Neuron (in vitro differentiated cells): ENCODE data around the gene COL18A1.
"Not testable (repeated sequence)": the region's sequence is repeated elsewhere in the genome, so short reads cannot be mapped to it uniquely, and the experiment has no call there.

Experiments
- H2AFZ ChIP-seq: one replicate; pipeline ENCODE4 v1.6.1; 2013; ENCODE audit warnings: low read depth, mild to moderate bottlenecking, inconsistent platforms, low read length, moderate library complexity
- H3K27me3 ChIP-seq: one replicate; pipeline ENCODE4 v1.6.1; 2013; ENCODE audit warnings: low read length; ENCODE audit not compliant: insufficient read depth
- H3K36me3 ChIP-seq: one replicate; pipeline ENCODE4 v1.6.1; 2013; ENCODE audit warnings: low read length; ENCODE audit not compliant: insufficient read depth
- H3K4me1 ChIP-seq: one replicate; pipeline ENCODE4 v1.6.1; 2013; ENCODE audit warnings: low read length; ENCODE audit not compliant: insufficient read depth
- H3K4me3 ChIP-seq: 2 replicates; pipeline ENCODE4 v1.5.1; 2013; ENCODE audit warnings: mild to moderate bottlenecking, low read length, moderate library complexity
- H3K9me3 ChIP-seq: one replicate; pipeline ENCODE4 v1.6.1; 2013; ENCODE audit warnings: low read length

COL18A1 gene

DNA sequence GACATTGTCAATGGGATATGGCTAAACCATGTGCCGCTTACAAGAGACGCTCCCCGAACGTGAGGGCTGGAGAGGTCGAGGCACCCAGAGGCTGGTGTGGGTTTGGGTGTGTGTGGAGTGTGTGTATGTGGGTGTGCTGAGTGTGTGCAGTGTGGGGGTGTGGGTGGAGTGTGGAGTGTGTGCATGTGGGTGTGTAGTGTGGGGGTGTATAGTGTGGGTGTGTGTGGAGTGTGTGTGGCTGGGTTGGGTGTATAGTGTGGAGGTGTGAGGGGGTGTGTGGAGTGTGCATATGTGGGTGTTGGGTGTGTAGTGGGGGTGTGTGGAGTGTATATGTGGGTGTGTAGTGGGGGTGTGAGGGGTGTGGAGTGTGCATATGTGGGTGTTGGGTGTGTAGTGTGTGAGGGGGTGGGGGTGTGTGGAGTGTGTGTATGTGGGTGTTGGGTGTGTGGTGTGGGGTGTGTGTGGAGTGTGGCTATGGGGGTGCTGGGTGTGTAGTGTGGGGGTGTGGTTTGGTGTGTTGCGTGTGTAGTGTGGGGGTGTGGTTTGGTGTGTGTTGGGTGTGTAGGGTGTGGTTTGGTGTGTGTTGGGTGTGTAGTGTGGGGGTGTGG is 95.1 kb downstream of the COL18A1 start:
- H3K4me1 ChIP-seq, result no peaks in the 10 kb centered on the region
- no peak overlapping the region for H2AFZ ChIP-seq

DNA sequence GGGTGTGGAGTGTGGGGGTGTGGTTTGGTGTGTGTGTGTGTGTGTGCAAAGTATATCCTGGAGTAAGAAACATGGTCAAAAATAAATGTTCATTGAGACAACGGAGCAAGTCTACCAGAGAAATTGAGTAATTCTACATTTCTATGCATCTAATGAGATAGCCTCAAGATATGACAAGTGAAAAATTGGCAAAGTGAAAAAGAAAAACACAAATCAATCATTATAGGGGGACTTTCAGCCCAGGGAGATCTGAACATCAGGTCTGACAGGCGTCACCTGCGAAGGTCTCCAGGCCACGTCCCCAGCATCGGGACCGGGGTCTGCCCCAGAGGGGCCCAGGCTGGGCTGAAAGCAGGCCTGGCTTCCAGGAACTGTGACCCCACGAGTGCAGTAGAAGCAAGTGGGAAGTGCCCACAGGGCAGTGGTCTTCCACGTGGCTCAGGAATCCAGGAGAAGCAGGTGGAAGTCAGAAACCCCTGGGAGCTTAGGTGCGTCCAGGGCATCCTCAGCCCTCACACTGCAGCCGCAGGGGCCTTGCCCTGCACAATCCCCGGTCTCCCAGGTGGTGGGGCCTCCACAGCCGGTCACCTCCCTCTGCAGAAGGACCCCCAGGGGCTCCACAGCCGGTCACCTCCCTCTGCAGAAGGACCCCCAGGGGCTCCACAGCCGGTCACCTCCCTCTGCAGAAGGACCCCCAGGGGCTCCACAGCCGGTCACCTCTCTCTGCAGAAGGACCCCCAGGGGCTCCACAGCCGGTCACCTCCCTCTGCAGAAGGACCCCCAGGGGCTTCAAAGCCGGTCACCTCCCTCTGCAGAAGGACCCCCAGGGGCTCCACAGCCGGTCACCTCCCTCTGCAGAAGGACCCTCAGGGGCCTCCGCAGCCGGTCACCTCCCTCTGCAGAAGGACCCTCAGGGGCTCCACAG is 96.4 kb downstream of the COL18A1 start:
- not testable (repeated sequence) for H3K4me1 ChIP-seq, H3K9me3 ChIP-seq, H3K27me3 ChIP-seq, H3K4me3 ChIP-seq, H3K36me3 ChIP-seq, H2AFZ ChIP-seq

More for the DNA sequence above, 95.1 kb downstream of the COL18A1 start:
- Histone ChIP-seq H3K27me3 (no peaks in the 10 kb centered on the region), H3K4me3 (no peak overlapping the region), H3K9me3 (peaks cover 2% of the 10 kb centered on the region), H3K36me3 (no peaks in the 10 kb centered on the region)

DNA sequence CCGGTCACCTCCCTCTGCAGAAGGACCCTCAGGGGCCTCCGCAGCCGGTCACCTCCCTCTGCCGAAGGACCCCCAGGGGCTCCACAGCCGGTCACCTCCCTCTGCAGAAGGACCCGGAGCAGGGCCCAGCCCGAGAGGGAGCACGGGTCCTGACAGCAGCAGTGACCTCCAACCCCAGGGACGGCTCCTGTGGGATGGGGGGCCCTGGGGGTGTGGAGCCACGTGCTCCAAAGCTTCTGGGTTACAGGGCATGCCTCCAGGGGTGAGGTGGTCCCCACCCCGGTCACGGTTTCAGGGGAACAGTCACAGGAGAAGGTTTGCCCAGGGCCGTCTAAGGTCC is 97.0 kb downstream of the COL18A1 start:
- Histone ChIP-seq H3K27me3 (no peaks in the 10 kb centered on the region), H3K4me1 (no peaks in the 10 kb centered on the region), H3K4me3 (no peak overlapping the region), H2AFZ (no peak overlapping the region), H3K9me3 (peaks cover 2% of the 10 kb centered on the region), H3K36me3 (no peaks in the 10 kb centered on the region)

DNA sequence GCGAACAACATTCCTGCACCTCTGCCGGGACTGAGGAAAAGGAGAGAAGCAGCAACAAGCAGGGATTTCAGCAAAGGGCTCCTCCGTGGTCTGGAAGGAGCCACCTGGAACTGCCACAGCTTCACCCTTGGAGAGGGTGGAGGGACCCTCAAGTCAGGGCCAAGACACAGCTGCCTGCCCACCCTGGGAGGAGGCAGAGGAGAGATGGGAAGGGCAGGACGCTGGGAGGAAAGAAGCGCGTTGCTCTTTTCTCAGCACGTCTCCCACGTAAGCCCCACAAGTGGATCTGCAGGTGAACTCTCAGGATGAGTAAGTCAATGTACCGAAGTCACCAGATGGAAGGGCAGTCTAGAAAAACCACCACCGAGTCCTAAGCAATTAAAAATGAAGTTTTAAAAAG is 97.6 kb downstream of the COL18A1 start:
- Histone ChIP-seq H3K4me3 (no peak overlapping the region), H3K9me3 (peaks cover 2% of the 10 kb centered on the region), H3K36me3 (no peaks in the 10 kb centered on the region), H3K4me1 (no peaks in the 10 kb centered on the region), H3K27me3 (no peaks in the 10 kb centered on the region), H2AFZ (no peak overlapping the region)

DNA sequence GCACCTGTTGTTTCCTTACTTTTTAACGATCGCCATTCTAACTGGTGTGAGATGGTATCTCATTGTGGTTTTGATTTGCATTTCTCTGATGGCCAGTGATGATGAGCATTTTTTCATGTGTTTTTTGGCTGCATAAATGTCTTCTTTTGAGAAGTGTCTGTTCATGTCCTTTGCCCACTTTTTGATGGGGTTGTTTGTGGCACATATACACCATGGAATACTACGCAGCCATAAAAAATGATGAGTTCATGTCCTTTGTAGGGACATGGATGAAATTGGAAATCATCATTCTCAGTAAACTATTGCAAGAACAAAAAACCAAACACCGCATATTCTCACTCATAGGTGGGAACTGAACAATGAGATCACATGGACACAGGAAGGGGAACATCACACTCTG is 98.3 kb downstream of the COL18A1 start:
- H3K9me3 ChIP-seq, H3K27me3 ChIP-seq, H3K4me1 ChIP-seq, H3K4me3 ChIP-seq, H3K36me3 ChIP-seq, H2AFZ ChIP-seq: not testable (repeated sequence)

DNA sequence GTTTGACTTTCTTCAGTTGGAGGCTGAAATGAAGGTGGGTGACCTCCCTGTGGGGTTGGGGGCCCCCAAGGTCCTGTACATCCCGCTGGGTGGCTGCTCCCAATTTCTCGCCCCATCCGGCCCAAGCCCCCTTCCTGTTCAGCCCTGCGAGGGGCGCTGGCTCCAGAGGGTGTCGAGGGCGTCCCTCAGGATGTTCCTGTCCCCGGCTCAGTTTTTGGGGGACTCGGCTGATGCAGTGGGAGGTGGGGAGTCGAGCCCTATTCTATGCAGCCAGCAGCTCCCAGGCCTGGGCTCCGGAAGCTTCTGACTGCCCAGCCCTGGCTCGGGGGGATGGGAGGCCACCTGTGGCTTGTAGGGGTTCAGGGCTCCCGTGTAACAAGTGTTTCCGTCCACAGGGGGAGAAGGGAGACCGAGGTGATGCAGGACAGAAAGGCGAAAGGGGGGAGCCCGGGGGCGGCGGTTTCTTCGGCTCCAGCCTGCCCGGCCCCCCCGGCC is 99.1 kb downstream of the COL18A1 start:
- Histone ChIP-seq H2AFZ (no peak overlapping the region), H3K4me3 (no peak overlapping the region), H3K36me3 (no peaks in the 10 kb centered on the region), H3K27me3 (no peaks in the 10 kb centered on the region), H3K9me3 (peaks cover 2% of the 10 kb centered on the region), H3K4me1 (no peaks in the 10 kb centered on the region)

DNA sequence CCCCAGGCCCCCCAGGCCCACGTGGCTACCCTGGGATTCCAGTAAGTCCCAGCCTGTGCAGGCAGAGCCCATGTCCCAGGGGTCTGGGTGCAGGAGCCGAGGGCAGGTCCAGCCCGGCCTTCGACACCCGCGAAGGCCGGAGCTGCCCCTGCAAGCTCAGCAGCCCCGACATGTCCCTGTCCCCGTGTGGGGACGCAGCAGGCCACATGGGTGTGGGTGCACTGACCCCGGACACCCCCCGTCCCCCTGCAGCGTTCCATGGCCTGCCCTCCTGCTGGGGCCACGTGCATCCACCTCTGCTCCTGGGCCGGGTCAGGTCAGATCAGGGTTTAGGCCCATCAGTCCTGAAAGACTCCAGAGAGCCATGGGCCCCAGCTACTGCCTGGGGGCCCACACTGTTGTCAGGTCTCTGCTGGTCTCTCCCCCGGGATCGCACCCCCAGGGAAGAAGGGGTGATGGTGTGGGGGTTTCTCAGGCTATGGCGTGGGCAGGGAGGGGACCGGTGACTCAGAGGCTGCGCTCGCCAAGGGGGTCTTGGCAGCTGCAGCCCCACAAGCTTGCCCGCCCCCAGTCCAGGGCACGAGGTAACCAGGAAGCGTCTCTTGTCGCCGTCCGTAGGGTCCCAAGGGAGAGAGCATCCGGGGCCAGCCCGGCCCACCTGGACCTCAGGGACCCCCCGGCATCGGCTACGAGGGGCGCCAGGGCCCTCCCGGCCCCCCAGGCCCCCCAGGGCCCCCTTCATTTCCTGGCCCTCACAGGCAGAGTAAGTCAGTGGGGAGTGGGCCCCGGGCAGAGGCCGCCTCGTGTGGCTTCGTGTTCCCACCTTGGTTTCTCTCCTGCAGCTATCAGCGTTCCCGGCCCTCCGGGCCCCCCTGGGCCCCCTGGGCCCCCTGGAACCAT is 99.8 kb downstream of the COL18A1 start:
- H3K4me1 ChIP-seq, result no peaks in the 10 kb centered on the region
- no peaks in the 10 kb centered on the region for H3K27me3 ChIP-seq
- H3K36me3 ChIP-seq, result no peaks in the 10 kb centered on the region
- H2AFZ ChIP-seq, result no peak overlapping the region
- H3K9me3 ChIP-seq, result peaks cover 2% of the 10 kb centered on the region
- H3K4me3 ChIP-seq, result no peak overlapping the region

DNA sequence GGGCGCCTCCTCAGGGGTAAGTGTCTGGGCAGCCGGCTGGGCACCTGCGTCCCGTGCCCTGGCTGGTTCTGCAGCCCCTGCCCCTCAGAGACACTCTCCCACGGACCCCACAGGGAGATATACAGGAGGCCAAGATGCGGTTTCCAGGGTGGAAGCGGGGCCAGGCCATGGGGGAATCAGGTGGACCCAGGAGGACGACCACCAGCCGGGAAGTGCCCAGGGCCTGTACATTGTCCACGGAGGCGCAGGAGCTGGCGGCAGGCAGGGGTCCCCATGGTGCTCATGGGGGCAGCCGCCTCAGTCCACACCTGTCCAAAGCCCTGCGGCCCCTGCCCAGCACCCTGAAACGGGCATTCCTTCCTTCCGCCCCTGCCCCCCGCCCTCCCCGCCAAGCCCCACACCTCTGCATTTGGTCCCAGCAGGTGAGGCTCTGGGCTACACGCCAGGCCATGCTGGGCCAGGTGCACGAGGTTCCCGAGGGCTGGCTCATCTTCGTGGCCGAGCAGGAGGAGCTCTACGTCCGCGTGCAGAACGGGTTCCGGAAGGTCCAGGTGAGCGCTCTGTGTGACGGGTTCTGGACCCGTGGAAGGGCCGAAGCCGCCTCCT is 100.6 kb downstream of the COL18A1 start:
- no peaks in the 10 kb centered on the region for H3K4me1 ChIP-seq
- H2AFZ ChIP-seq, result no peak overlapping the region
- no peaks in the 10 kb centered on the region for H3K36me3 ChIP-seq
- H3K9me3 ChIP-seq, result peaks cover 2% of the 10 kb centered on the region
- no peaks in the 10 kb centered on the region for H3K27me3 ChIP-seq
- no peak overlapping the region for H3K4me3 ChIP-seq

DNA sequence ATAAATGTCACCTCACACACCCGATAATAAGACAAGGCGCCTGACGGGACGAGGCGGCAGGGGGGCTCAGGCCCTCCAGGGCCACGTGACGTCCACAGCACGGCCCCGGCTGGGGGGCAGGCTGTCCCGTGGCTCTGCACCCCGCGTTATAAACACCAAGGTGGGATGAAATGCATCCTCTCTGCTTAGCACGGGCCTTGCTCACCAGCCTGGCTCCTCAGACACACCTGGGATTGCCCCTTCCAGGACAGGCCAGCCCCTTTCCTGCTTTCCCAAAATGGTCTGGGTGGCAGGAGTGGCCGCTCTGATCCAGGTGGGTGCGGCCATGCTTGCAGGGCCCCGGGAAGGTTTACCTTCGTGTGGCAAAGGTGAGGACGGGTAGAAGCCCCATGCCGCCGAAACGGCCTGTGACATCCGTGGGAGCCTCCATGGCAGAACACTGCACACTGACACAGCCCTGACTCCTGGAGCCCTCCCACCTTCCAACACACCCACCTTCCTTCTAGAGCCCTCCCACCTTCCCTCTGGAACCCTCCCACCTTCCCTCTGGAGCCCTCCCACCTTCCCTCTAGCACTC is 101.4 kb downstream of the COL18A1 start:
- no peaks in the 10 kb centered on the region for H3K27me3 ChIP-seq
- H3K36me3 ChIP-seq, result no peaks in the 10 kb centered on the region
- no peak overlapping the region for H3K4me3 ChIP-seq
- no peak overlapping the region for H2AFZ ChIP-seq
- peaks cover 2% of the 10 kb centered on the region for H3K9me3 ChIP-seq
- no peaks in the 10 kb centered on the region for H3K4me1 ChIP-seq

DNA sequence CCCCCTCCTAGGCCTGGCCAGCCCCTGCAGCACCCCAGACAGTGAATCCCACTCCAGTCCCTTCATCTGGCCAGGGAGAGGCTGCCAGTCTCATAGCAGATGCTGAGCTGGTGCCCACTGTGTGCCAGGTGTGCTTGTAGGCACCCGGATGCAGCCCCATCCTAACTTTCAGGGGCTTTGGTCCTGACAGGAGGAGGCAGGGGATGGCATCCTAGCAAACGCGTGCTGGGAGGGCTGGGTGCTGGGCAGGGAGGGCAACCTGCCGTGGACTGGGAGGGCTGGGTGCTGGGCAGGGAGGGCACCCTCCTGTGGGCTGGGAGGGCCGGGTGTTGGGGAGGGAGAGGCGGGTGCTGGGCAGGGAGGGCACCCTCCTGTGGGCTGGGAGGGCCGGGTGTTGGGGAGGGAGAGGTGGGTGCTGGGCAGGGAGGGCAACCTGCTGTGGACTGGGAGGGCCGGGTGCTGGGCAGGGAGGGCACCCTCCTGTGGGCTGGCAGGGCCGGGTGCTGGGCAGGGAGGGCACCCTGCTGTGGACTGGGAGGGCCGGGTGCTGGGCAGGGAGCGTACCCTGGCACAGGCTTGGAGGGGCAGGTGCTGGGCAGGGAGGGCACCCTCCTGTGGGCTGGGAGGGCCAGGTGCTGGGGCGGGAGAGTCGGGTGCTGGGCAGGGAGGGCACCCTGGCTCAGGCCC is 102.0 kb downstream of the COL18A1 start:
- no peaks in the 10 kb centered on the region for H3K27me3 ChIP-seq
- H3K4me3 ChIP-seq, result no peak overlapping the region
- no peaks in the 10 kb centered on the region for H3K4me1 ChIP-seq
- no peaks in the 10 kb centered on the region for H3K36me3 ChIP-seq
- H2AFZ ChIP-seq, result no peak overlapping the region
- H3K9me3 ChIP-seq, result peaks cover 2% of the 10 kb centered on the region

DNA sequence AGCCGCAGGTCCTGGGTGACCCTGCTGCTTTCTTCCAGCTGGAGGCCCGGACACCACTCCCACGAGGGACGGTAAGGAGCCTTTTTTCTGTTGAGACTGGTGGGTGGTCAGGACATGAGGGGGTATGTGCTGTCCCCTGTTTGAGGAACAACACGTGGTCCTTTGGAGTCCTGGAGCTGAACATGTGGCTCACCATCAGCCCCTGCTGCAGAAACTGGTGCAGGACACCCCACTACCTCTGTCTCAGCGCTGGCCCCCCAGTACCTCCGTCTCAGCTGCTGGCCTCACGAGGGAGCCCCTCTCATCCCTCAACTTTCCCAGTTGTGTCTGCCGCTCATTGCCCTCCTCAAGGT is 102.5 kb downstream of the COL18A1 start:
- Histone ChIP-seq H3K4me3 (no peak overlapping the region), H3K9me3 (peaks cover 1% of the 10 kb centered on the region), H2AFZ (no peak overlapping the region), H3K36me3 (no peaks in the 10 kb centered on the region), H3K4me1 (no peaks in the 10 kb centered on the region), H3K27me3 (no peaks in the 10 kb centered on the region)

DNA sequence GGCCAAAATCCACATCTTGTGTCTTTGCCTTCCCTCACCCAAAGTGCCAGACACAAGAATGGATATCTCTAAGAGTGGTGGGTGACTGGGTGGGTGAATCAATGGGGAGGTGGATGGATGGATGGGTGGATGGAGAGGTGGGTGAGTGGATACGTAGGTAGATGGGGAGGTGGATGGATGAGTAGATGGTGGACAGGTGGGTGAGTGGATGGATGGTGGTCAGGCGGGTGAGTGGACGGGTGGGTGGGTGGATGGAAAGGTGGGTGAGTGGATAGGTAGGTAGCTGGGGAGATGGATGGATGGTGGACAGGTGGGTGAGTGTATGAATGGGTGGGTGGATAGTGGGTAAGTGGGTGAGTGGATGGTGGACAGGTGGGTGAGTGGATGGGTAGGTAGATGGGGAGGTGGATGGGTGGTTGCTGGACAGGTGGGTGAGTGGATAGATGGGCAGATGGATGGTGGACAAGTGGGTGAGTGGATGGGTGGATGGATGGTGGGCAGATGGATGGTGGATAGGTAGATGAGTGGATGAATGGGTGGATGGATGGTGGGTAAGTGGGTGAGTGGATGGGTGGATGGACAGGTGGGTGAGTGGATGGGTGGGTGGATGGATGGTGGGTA is 103.0 kb downstream of the COL18A1 start:
- Histone ChIP-seq H3K9me3 (no peaks in the 10 kb centered on the region), H3K4me3 (no peak overlapping the region), H3K36me3 (no peaks in the 10 kb centered on the region), H2AFZ (no peak overlapping the region), H3K4me1 (no peaks in the 10 kb centered on the region), H3K27me3 (no peaks in the 10 kb centered on the region)
